ENCODE measurements around the gene ASXL2. TPM values are rescaled to one million over a fixed set of nuclear protein-coding genes. Genes with fewer than 3 reads are reported as not detected.

The ASXL2 gene
- polyA plus RNA-seq, 1 donor from 2014 or later = 2.9 TPM

- Histone ChIP-seq H3K36me3 (ENCODE audit: insufficient read depth, low read length) (no peaks in the 10 kb centered on the region), H3F3A (ENCODE audit: insufficient read depth, low read length, poor library complexity, severe bottlenecking) (no peaks in the 10 kb centered on the region), H3K9ac (ENCODE audit: low read length) (no peak overlapping the region), H3K9me2 (ENCODE audit: insufficient read depth, low read length) (no peaks in the 10 kb centered on the region), H4K20me1 (ENCODE audit: insufficient read depth) (no peaks in the 10 kb centered on the region), H3K27ac (ENCODE audit: low read length) (no peak overlapping the region), H3K79me2 (replicated peaks; ENCODE audit: insufficient read depth, low read length) (no peaks in the 10 kb centered on the region), H3K4me2 (ENCODE audit: low read length) (no peak overlapping the region), H3K9me3 (ENCODE audit: low read length) (no peaks in the 10 kb centered on the region), H3K4me3 (ENCODE audit: low read length) (no peak overlapping the region), H3K27me3 (ENCODE audit: insufficient read depth, low read depth, low read length) (no peaks in the 10 kb centered on the region), H2AFZ (ENCODE audit: low read depth, low read length) (no peak overlapping the region)
- TF ChIP-seq, protein P1, sequence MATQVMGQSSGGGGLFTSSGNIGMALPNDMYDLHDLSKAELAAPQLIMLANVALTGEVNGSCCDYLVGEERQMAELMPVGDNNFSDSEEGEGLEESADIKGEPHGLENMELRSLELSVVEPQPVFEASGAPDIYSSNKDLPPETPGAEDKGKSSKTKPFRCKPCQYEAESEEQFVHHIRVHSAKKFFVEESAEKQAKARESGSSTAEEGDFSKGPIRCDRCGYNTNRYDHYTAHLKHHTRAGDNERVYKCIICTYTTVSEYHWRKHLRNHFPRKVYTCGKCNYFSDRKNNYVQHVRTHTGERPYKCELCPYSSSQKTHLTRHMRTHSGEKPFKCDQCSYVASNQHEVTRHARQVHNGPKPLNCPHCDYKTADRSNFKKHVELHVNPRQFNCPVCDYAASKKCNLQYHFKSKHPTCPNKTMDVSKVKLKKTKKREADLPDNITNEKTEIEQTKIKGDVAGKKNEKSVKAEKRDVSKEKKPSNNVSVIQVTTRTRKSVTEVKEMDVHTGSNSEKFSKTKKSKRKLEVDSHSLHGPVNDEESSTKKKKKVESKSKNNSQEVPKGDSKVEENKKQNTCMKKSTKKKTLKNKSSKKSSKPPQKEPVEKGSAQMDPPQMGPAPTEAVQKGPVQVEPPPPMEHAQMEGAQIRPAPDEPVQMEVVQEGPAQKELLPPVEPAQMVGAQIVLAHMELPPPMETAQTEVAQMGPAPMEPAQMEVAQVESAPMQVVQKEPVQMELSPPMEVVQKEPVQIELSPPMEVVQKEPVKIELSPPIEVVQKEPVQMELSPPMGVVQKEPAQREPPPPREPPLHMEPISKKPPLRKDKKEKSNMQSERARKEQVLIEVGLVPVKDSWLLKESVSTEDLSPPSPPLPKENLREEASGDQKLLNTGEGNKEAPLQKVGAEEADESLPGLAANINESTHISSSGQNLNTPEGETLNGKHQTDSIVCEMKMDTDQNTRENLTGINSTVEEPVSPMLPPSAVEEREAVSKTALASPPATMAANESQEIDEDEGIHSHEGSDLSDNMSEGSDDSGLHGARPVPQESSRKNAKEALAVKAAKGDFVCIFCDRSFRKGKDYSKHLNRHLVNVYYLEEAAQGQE (IDR thresholded peaks at IDR 0.05; ENCODE audit: borderline replicate concordance) = no peak
- TF ChIP-seq EZH2 (IDR thresholded peaks at IDR 0.05; ENCODE audit: borderline replicate concordance, insufficient read depth, low read length, poor library complexity, severe bottlenecking) = no peak
- no peak for TF ChIP-seq SMC3 (conservative IDR thresholded peaks at IDR 0.05; ENCODE audit: poor library complexity)
- no peak for TF ChIP-seq TAF1 (IDR thresholded peaks at IDR 0.05; ENCODE audit: low read depth)
- no peak for TF ChIP-seq RAD21 (conservative IDR thresholded peaks at IDR 0.05)
- TF ChIP-seq MXI1 (conservative IDR thresholded peaks at IDR 0.05; ENCODE audit: poor library complexity, severe bottlenecking) = no peak
- no peak for TF ChIP-seq CTCF (IDR thresholded peaks at IDR 0.05; ENCODE audit: poor library complexity, severe bottlenecking)
- no peak for TF ChIP-seq POLR2AphosphoS5 (IDR thresholded peaks at IDR 0.05)
- no peak for TF ChIP-seq EP300 (conservative IDR thresholded peaks at IDR 0.05; ENCODE audit: poor library complexity, severe bottlenecking)
Observed at GRCh38 chr2:25712455-25712854, 165.8 kb downstream of the ASXL2 start.

DNA sequence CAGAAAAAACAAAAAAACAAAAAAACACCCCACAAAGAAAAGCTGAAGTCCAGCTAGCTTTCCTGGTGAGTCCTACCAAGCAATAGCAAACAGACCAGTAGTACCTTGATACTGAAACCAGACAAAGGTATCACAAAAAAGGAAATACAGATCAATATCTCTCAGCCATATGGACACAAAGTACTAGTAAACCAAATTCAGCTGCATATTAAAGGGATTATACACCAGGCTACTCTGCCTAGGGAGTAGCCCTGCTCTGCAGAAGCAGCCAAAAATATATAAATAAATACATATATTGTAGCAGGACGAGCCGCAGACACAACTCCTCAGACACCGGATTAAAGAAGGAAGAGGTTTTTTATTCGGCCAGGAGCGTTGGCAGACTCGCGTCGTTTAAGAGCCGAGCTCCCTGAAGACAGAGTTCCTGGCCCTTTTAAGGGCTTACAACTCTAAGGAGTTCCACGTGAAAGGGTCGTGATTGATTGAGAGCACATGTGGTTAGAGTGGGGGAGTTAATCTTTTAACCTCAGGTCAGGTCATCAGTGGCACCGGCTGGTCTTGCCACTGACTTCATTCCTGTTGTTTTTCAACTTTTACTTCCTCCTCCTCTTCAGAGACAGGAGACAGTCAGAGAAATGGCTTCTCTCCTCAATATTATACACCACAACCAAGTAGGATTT, 166.5 kb downstream of the ASXL2 start:
- no peaks in the 10 kb centered on the region for H3K9me3 ChIP-seq (ENCODE audit: low read length)
- TF ChIP-seq EZH2 (IDR thresholded peaks at IDR 0.05; ENCODE audit: borderline replicate concordance, insufficient read depth, low read length, poor library complexity, severe bottlenecking) = no peak
- TF ChIP-seq CTCF (IDR thresholded peaks at IDR 0.05; ENCODE audit: poor library complexity, severe bottlenecking) = no peak
- no peak for TF ChIP-seq POLR2AphosphoS5 (IDR thresholded peaks at IDR 0.05)
- no peak for TF ChIP-seq SMC3 (conservative IDR thresholded peaks at IDR 0.05; ENCODE audit: poor library complexity)
- TF ChIP-seq TAF1 (IDR thresholded peaks at IDR 0.05; ENCODE audit: low read depth) = no peak
- no peak for TF ChIP-seq MXI1 (conservative IDR thresholded peaks at IDR 0.05; ENCODE audit: poor library complexity, severe bottlenecking)
- no peak for TF ChIP-seq RAD21 (conservative IDR thresholded peaks at IDR 0.05)
- TF ChIP-seq, protein P1 (IDR thresholded peaks at IDR 0.05; ENCODE audit: borderline replicate concordance) = no peak
- no peak for TF ChIP-seq EP300 (conservative IDR thresholded peaks at IDR 0.05; ENCODE audit: poor library complexity, severe bottlenecking)
- H3F3A ChIP-seq (ENCODE audit: insufficient read depth, low read length, poor library complexity, severe bottlenecking) = no peaks in the 10 kb centered on the region
- no peak overlapping the region for H3K4me3 ChIP-seq (ENCODE audit: low read length)
- H4K20me1 ChIP-seq (ENCODE audit: insufficient read depth) = no peaks in the 10 kb centered on the region
- no peaks in the 10 kb centered on the region for H3K27me3 ChIP-seq (ENCODE audit: insufficient read depth, low read depth, low read length)
- no peak overlapping the region for H3K9ac ChIP-seq (ENCODE audit: low read length)
- no peaks in the 10 kb centered on the region for H3K79me2 ChIP-seq (replicated peaks; ENCODE audit: insufficient read depth, low read length)
- no peaks in the 10 kb centered on the region for H3K36me3 ChIP-seq (ENCODE audit: insufficient read depth, low read length)
- no peak overlapping the region for H3K4me2 ChIP-seq (ENCODE audit: low read length)
- H2AFZ ChIP-seq (ENCODE audit: low read depth, low read length) = no peak overlapping the region
- H3K9me2 ChIP-seq (ENCODE audit: insufficient read depth, low read length) = no peaks in the 10 kb centered on the region
- no peak overlapping the region for H3K27ac ChIP-seq (ENCODE audit: low read length)

All from neural cell (in vitro differentiated cells).